T47D (cell line): ENCODE data around the gene ALK.

Experiments
- DNase-seq, 2 experiments: peaks; one replicate each; pipeline versions ENCODE4 v3.0.0 to v3.0.0-alpha.2; 2011 to 2012; ENCODE audit warnings: low read depth in 1 of 2, low spot score in 1 of 2
- JUND ChIP-seq: IDR thresholded peaks from 2 replicates; pipeline ENCODE4 v1.6.1; 2012; ENCODE audit warnings: low read depth
- in situ Hi-C: cut with HindIII; loops from 2 replicates; pipeline ENCODE4 v1.10.0; 2016; ENCODE audit warnings: low sequenced_read_pairs, low pct_unique_long_range_greater_than_20kb

ALK gene

GRCh38 chr2:29923110-29923721 is 1.8 kb upstream of the ALK start:
- DNase-seq = peak; percentile 73 to 74
- no peak for TF ChIP-seq JUND
- in situ Hi-C loops = no loop called here

GRCh38 chr2:29922605-29923004 is 1.2 kb upstream of the ALK start:
- in situ Hi-C loops = no loop called here
- TF ChIP-seq JUND = no peak
- DNase-seq = no peak

GRCh38 chr2:29920631-29921559 is 491 bp downstream of the ALK start:
- no peak for DNase-seq
- in situ Hi-C loops = no loop called here
- no peak for TF ChIP-seq JUND

- in situ Hi-C loops = no loop called here
- TF ChIP-seq JUND = no peak
- peak in 1 of 2 experiments; percentile 18 for DNase-seq
These were observed 1.2 kb downstream of the ALK start for GRCh38 chr2:29920130-29920577.

GRCh38 chr2:29918941-29919340 is 2.4 kb downstream of the ALK start:
- no peak for TF ChIP-seq JUND
- in situ Hi-C loops = no loop called here
- DNase-seq = no peak

DNA sequence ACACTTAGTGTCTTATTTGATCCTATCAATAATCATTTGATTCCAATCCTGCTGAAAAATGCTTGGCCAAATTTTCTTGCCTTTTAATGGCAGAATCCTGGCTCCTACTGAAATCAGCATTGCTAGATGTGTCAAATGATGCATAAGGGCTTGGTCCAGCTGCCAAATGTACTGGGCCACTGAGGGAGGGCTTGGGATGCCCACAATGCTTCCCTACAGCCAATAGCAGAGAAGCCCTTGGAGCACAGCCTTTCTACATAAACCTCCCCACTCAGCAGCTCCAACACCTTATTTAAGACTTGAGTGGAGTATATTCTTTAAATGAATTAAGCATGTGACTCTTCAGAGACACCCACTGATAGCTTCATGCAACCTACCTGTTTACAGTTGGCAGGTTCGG is 3.6 kb downstream of the ALK start:
- in situ Hi-C loops = no loop called here
- no peak for TF ChIP-seq JUND
- DNase-seq = no peak

DNA sequence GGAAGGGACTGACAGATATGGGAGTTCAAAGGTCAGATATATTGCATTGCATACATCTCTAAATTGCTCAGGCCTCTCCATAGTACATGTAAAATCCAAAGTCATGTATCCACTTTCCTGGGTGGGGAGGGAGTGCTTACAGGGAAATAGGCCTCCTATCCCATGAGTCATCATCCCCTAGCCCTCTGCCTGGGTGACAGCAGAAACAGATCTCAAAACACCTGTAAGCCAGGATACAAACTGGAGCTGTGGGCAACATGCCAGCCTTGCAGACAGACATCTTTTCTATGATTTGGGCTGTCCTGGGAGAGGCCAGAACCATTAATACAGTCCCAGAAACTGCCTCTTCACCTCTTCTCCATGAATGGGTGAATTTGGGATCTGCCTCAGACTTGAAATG is 4.8 kb downstream of the ALK start:
- no peak for TF ChIP-seq JUND
- DNase-seq = no peak
- in situ Hi-C loops = no loop called here

GRCh38 chr2:29910960-29911359 is 10.4 kb downstream of the ALK start:
- TF ChIP-seq JUND = no peak
- in situ Hi-C loops = no loop called here
- DNase-seq = no peak

DNA sequence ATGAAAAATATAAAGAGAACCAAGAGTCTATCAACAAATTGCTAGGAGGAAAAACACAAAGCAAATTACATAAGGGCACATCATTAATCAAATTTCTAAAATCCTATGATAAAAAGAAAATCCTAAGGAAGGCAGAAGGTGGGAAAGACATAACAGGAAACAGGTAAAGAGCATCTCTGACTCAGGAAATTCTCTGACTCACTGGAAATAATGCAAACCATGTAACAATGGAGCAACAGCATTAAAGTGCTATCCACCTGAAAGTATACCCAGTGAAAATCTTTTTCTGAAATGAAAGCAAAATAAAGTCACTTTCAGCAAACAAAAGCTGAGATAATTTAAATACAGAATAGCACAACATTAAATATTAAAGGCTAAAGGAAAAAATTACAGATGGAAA is 10.9 kb downstream of the ALK start:
- no peak for TF ChIP-seq JUND
- in situ Hi-C loops = no loop called here
- DNase-seq = no peak

GRCh38 chr2:29902356-29902755 is 19.0 kb downstream of the ALK start:
- in situ Hi-C loops = no loop called here
- no peak for TF ChIP-seq JUND
- DNase-seq = no peak

DNA sequence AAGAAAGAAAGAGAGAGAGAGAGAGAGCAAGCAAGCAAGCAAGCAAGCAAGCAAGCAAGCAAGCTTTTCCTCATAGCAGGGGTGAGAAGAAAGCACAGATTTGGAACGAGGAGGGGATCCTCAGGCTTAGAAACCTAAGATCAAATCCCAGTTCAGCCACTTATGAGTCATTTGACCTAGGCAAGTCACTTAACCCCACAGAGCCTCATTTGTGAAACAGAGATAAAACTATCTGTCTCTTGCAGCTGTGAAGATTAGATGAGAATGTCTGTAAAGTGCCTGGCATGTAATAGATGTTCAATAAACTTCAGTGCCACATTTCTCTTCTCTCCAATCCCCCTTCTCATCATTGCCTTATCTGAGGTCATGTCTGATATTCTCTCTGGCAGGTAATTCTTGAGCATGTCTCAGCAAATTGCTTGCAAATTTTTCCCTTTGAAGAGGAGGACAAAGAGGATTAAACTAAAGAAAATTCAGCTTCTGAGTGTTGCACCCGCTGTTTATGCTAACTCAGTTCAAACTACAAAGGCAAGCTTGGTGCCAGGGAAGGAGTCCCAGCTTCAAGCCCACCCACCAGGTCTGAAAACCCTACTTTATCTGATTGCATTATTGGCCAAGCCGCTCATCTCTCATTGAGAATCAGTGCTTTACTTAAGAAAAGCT is 20.3 kb downstream of the ALK start:
- in situ Hi-C loops = no loop called here
- DNase-seq = no peak
- no peak for TF ChIP-seq JUND

GRCh38 chr2:29898999-29899398 is 22.4 kb downstream of the ALK start:
- no peak for TF ChIP-seq JUND
- in situ Hi-C loops = no loop called here
- no peak for DNase-seq
